MCF 10A (cell line): ENCODE results near the gene OPCML. TPM values are rescaled to one million over a fixed set of nuclear protein-coding genes. Genes with fewer than 3 reads are reported as not detected.

Source experiments
- BruUV-seq: library from RNA; stranded (reverse); fragments of 400-500 nt; replicated peaks from 2 replicates; lab custom pipeline; 2021; lab: Mats Ljungman, UMichigan
- CTCF ChIA-PET: fragments of 300-600 bp; sonication (Branson Sonifier 250); formaldehyde crosslinking; extraction: SDS; loops from one replicate; lab custom pipeline; 2021; ENCODE audit warnings: antibody characterized with exemption, inconsistent platforms; lab: Yijun Ruan, JAX
- POLR2A ChIA-PET: fragments of 300-600, 350-650 bp; sonication (Branson Sonifier 250); formaldehyde crosslinking; extraction: SDS; loops from one replicate; lab custom pipeline; 2020; ENCODE audit warnings: antibody characterized with exemption, inconsistent platforms; lab: Yijun Ruan, JAX
- DNase-seq: peaks from one replicate; pipeline ENCODE4 v3.0.0-alpha.2; 2018; ENCODE audit not compliant: unreplicated experiment
- H3K27ac Mint-ChIP-seq: one replicate; pipeline ENCODE4 v1.8.0; 2022; ENCODE audit warnings: mild to moderate bottlenecking, low read depth, mixed read lengths; ENCODE audit not compliant: unreplicated experiment
- H3K27me3 Mint-ChIP-seq: one replicate; pipeline ENCODE4 v1.8.0; 2022; ENCODE audit warnings: mixed read lengths; ENCODE audit not compliant: insufficient read depth, unreplicated experiment
- H3K36me3 Mint-ChIP-seq: one replicate; pipeline ENCODE4 v1.8.0; 2022; ENCODE audit warnings: mild to moderate bottlenecking, moderate library complexity, mixed read lengths; ENCODE audit not compliant: insufficient read depth, unreplicated experiment
- H3K4me1 Mint-ChIP-seq: one replicate; pipeline ENCODE4 v1.8.0; 2022; ENCODE audit warnings: mixed read lengths; ENCODE audit not compliant: insufficient read depth, unreplicated experiment
- H3K4me3 Mint-ChIP-seq: one replicate; pipeline ENCODE4 v1.8.0; 2022; ENCODE audit warnings: mild to moderate bottlenecking, moderate library complexity, mixed read lengths; ENCODE audit not compliant: unreplicated experiment
- H3K9me3 Mint-ChIP-seq: one replicate; pipeline ENCODE4 v1.8.0; 2022; ENCODE audit warnings: mixed read lengths; ENCODE audit not compliant: unreplicated experiment
- CTCF ChIP-seq: fragments of 200-600 bp; IDR thresholded peaks from one replicate; pipeline ENCODE4 v1.8.0; 2022; ENCODE audit warnings: antibody characterized with exemption, mild to moderate bottlenecking; ENCODE audit not compliant: unreplicated experiment
- intact Hi-C: fragments of 100-400 bp; cut with micrococcal nuclease; formaldehyde crosslinking; loops from 2 replicates; pipeline ENCODE4 v1.14.1; 2022
- total RNA-seq: library from RNA; stranded (reverse); gene quantifications from 2 replicates; pipeline ENCODE4 v1.2.3, GENCODE V29; 2022

Gene OPCML
- total RNA-seq, 1 experiment from 2014 or later, result not detected

- no TSS peak for BruUV-seq
- POLR2A ChIA-PET, result interaction anchor here (0.7 kb wide), 1 partner anchor 56 kb away, joined by 3 read pairs; no protein-coding TSS in a partner anchor
- no peak for TF ChIP-seq CTCF
- Mint-ChIP-seq H3K27ac (no peak overlapping the region), H3K27me3 (no peaks in the 10 kb centered on the region), H3K4me1 (no peaks in the 10 kb centered on the region), H3K36me3 (no peaks in the 10 kb centered on the region), H3K9me3 (peaks cover 34% of the 10 kb centered on the region), H3K4me3 (no peak overlapping the region)
- no peak for DNase-seq
- CTCF ChIA-PET, result interaction anchor here (0.5 to 1.2 kb wide), 2 partner anchors 32 to 1018 kb away, joined by 3 read pairs; no protein-coding TSS in a partner anchor
- intact Hi-C loops, result no loop called here
Observed at GRCh38 chr11:133046252-133046651, 486.0 kb downstream of the OPCML start.

- H3K36me3 Mint-ChIP-seq, result no peaks in the 10 kb centered on the region
- intact Hi-C loops, result no loop called here
- no peaks in the 10 kb centered on the region for H3K4me1 Mint-ChIP-seq
- peaks cover 34% of the 10 kb centered on the region for H3K9me3 Mint-ChIP-seq
- no peak for DNase-seq
- POLR2A ChIA-PET, result no interaction called here
- no peak for TF ChIP-seq CTCF
- H3K27ac Mint-ChIP-seq, result no peak overlapping the region
- no TSS peak for BruUV-seq
- CTCF ChIA-PET, result no interaction called here
- H3K4me3 Mint-ChIP-seq, result no peak overlapping the region
- no peaks in the 10 kb centered on the region for H3K27me3 Mint-ChIP-seq
Observed at GRCh38 chr11:133041928-133042882, 490.1 kb downstream of the OPCML start.

GRCh38 chr11:133041181-133041580 is 491.1 kb downstream of the OPCML start:
- TF ChIP-seq CTCF, result no peak
- no TSS peak for BruUV-seq
- no peaks in the 10 kb centered on the region for H3K4me1 Mint-ChIP-seq
- H3K27me3 Mint-ChIP-seq, result no peaks in the 10 kb centered on the region
- peaks cover 42% of the 10 kb centered on the region for H3K9me3 Mint-ChIP-seq
- ChIA-PET POLR2A (no interaction called here), CTCF (interaction anchor here (0.6 kb wide), 1 partner anchor 44 kb away, joined by 3 read pairs; no protein-coding TSS in a partner anchor)
- DNase-seq, result no peak
- H3K27ac Mint-ChIP-seq, result no peak overlapping the region
- intact Hi-C loops, result no loop called here
- H3K36me3 Mint-ChIP-seq, result no peaks in the 10 kb centered on the region
- H3K4me3 Mint-ChIP-seq, result no peak overlapping the region

GRCh38 chr11:133040289-133040900 is 491.9 kb downstream of the OPCML start:
- H3K4me3 Mint-ChIP-seq, result no peak overlapping the region
- peaks cover 42% of the 10 kb centered on the region for H3K9me3 Mint-ChIP-seq
- intact Hi-C loops, result no loop called here
- ChIA-PET CTCF (interaction anchor here (0.6 to 0.8 kb wide), 2 partner anchors 44 to 1235 kb away, joined by 3 to 4 read pairs; no protein-coding TSS in a partner anchor), POLR2A (no interaction called here)
- H3K36me3 Mint-ChIP-seq, result no peaks in the 10 kb centered on the region
- no peak for TF ChIP-seq CTCF
- BruUV-seq, result no TSS peak
- H3K27ac Mint-ChIP-seq, result no peak overlapping the region
- no peaks in the 10 kb centered on the region for H3K27me3 Mint-ChIP-seq
- no peak for DNase-seq
- H3K4me1 Mint-ChIP-seq, result no peaks in the 10 kb centered on the region
